SK-N-SH (cell line): ENCODE data around the gene TMEM11. TPM values are rescaled to one million over a fixed set of nuclear protein-coding genes. Genes with fewer than 3 reads are reported as not detected.
A peak's percentile ranks its signal among the peaks of the same experiment; 100 is the strongest.

Source experiments
- CTCF ChIA-PET: fragments of 300-600, 350-600 bp; formaldehyde crosslinking; extraction: SDS; loops from one replicate; lab custom pipeline; 2021; lab: Yijun Ruan, JAX
- POLR2A ChIA-PET: fragments of 350-600 bp; sonication (Branson Sonifier 250); formaldehyde crosslinking; extraction: SDS; loops from one replicate; lab custom pipeline; 2020; ENCODE audit warnings: antibody characterized with exemption, inconsistent platforms; lab: Yijun Ruan, JAX
- DNase-seq: peaks from one replicate; pipeline ENCODE4 v3.0.0; 2012
- H2AFZ ChIP-seq: fragments of 200-600 bp; sonication (generic); 2 replicates; pipeline ENCODE4 v1.8.1; 2016; ENCODE audit warnings: antibody characterized with exemption, mild to moderate bottlenecking, low read depth
- H3F3A ChIP-seq: fragments of 200-600 bp; sonication (generic); replicated peaks from 2 replicates; pipeline ENCODE3; 2016; ENCODE audit warnings: antibody characterized with exemption, mild to moderate bottlenecking; ENCODE audit not compliant: insufficient read depth
- H3K27ac ChIP-seq, 2 experiments: fragments of 200-500 bp in 1 of 2; fragments of 200-600 bp in 1 of 2; sonication (Bioruptor generic) in 1 of 2; sonication (generic), shearing (Covaris generic) in 1 of 2; 2 replicates each; pipeline versions ENCODE4 v1.5.1 to v1.6.1; 2014 to 2016; ENCODE audit warnings: low read depth in 2 of 2, inconsistent platforms in 1 of 2, low read length in 1 of 2, mild to moderate bottlenecking in 1 of 2, mixed read lengths in 1 of 2
- H3K27me3 ChIP-seq: fragments of 200-600 bp; sonication (generic), shearing (Covaris generic); 2 replicates; pipeline ENCODE4 v1.6.1; 2016; ENCODE audit warnings: mixed run types; ENCODE audit not compliant: insufficient read depth
- H3K36me3 ChIP-seq, 2 experiments: fragments of 200-500 bp in 1 of 2; fragments of 200-600 bp in 1 of 2; sonication (Bioruptor generic) in 1 of 2; sonication (generic) in 1 of 2; replicated peaks in 1 of 2; 2 replicates each; pipeline versions ENCODE3 to v1.5.1; 2014 to 2016; ENCODE audit warnings: low read length in 1 of 2, mild to moderate bottlenecking in 1 of 2; ENCODE audit not compliant: insufficient read depth in 2 of 2, control insufficient read depth in 1 of 2
- H3K4me1 ChIP-seq, 2 experiments: fragments of 200-500 bp in 1 of 2; fragments of 200-600 bp in 1 of 2; sonication (Bioruptor generic) in 1 of 2; sonication (generic), shearing (Covaris generic) in 1 of 2; 2 replicates each; pipeline versions ENCODE4 v1.5.1 to v1.6.1; 2014 to 2016; ENCODE audit warnings: low read depth in 1 of 2, low read length in 1 of 2, mixed run types in 1 of 2; ENCODE audit not compliant: insufficient read depth in 2 of 2, control insufficient read depth in 1 of 2
- H3K4me2 ChIP-seq: fragments of 200-600 bp; sonication (generic), shearing (Covaris generic); 2 replicates; pipeline ENCODE4 v1.6.1; 2017; ENCODE audit warnings: mixed run types
- H3K4me3 ChIP-seq, 2 experiments: fragments of 200-500 bp in 1 of 2; fragments of 200-600 bp in 1 of 2; sonication (Bioruptor generic) in 1 of 2; sonication (generic), shearing (Covaris generic) in 1 of 2; 2 replicates each; pipeline versions ENCODE4 v1.5.1 to v1.8.1; 2014 to 2016; ENCODE audit warnings: low read depth in 2 of 2, inconsistent platforms in 1 of 2, low read length in 1 of 2, mild to moderate bottlenecking in 1 of 2, mixed read lengths in 1 of 2, moderate library complexity in 1 of 2
- H3K79me2 ChIP-seq: fragments of 200-600 bp; sonication (generic); 2 replicates; pipeline ENCODE4 v1.8.1; 2017; ENCODE audit warnings: mild to moderate bottlenecking; ENCODE audit not compliant: insufficient read depth
- H3K9ac ChIP-seq: fragments of 200-600 bp; sonication (generic); 2 replicates; pipeline ENCODE4 v1.6.1; 2017; ENCODE audit warnings: mixed run types
- H3K9me2 ChIP-seq: fragments of 200-600 bp; sonication (generic); 2 replicates; pipeline ENCODE4 v1.6.1; 2017; ENCODE audit warnings: mixed run types
- H3K9me3 ChIP-seq: fragments of 200-600 bp; sonication (generic); 2 replicates; pipeline ENCODE4 v1.6.1; 2017; ENCODE audit warnings: mixed run types, mild to moderate bottlenecking, moderate library complexity
- H4K20me1 ChIP-seq: fragments of 200-600 bp; sonication (generic); 2 replicates; pipeline ENCODE4 v1.6.1; 2017; ENCODE audit warnings: mild to moderate bottlenecking, mixed run types; ENCODE audit not compliant: insufficient read depth
- CHD2 ChIP-seq: fragments of 150-350 bp; IDR thresholded peaks from 2 replicates; pipeline ENCODE4 v1.6.1; 2018; ENCODE audit warnings: low read length; ENCODE audit not compliant: partially characterized antibody
- CTCF ChIP-seq: fragments of 200-600 bp; sonication (generic); IDR thresholded peaks from 2 replicates; pipeline ENCODE4 v1.6.1; 2017; ENCODE audit warnings: antibody characterized with exemption, mild to moderate bottlenecking, moderate library complexity
- FOSL2 ChIP-seq: IDR thresholded peaks from 2 replicates; pipeline ENCODE4 v1.4.0; 2012; ENCODE audit warnings: low read depth, mild to moderate bottlenecking, moderate library complexity, borderline replicate concordance
- FOXJ3 ChIP-seq: sonication (generic); formaldehyde crosslinking; IDR thresholded peaks from 2 replicates; pipeline ENCODE4 v1.5.1; 2020; ENCODE audit warnings: mild to moderate bottlenecking, missing genetic modification reagents
- IRF3 ChIP-seq: fragments of 150-350 bp; IDR thresholded peaks from 2 replicates; pipeline ENCODE4 v1.6.1; 2016; ENCODE audit warnings: mild to moderate bottlenecking, low read depth, low read length
- JUND ChIP-seq: IDR thresholded peaks from 2 replicates; pipeline ENCODE4 v1.4.0; 2012
- MEF2A ChIP-seq: IDR thresholded peaks from 2 replicates; pipeline ENCODE4 v1.4.0; 2012; ENCODE audit warnings: low read depth, borderline replicate concordance
- MXI1 ChIP-seq: IDR thresholded peaks from 2 replicates; pipeline ENCODE4 v1.6.1; 2012; ENCODE audit warnings: mild to moderate bottlenecking, low read depth, low read length, improper control_type of control experiment
- NRF1 ChIP-seq: IDR thresholded peaks from 2 replicates; pipeline ENCODE4 v1.6.1; 2012; ENCODE audit warnings: low read depth, mild to moderate bottlenecking, low read length
- PBX3 ChIP-seq: IDR thresholded peaks from 2 replicates; pipeline ENCODE4; 2012
- RAD21 ChIP-seq: IDR thresholded peaks from 2 replicates; pipeline ENCODE4 v1.6.1; 2012; ENCODE audit warnings: mild to moderate bottlenecking, low read length
- SMC3 ChIP-seq: IDR thresholded peaks from 2 replicates; pipeline ENCODE4 v1.6.1; 2012; ENCODE audit warnings: low read depth, low read length, improper control_type of control experiment
- TAF1 ChIP-seq: IDR thresholded peaks from 2 replicates; pipeline ENCODE4 v1.6.1; 2012; ENCODE audit warnings: low read depth, mild to moderate bottlenecking, low read length, moderate library complexity, borderline replicate concordance
- TEAD4 ChIP-seq: IDR thresholded peaks from 2 replicates; pipeline ENCODE4 v1.4.0; 2012; ENCODE audit warnings: mild to moderate bottlenecking, borderline replicate concordance; ENCODE audit not compliant: insufficient read depth
- USF1 ChIP-seq: IDR thresholded peaks from 2 replicates; pipeline ENCODE4 v1.4.0; 2012; ENCODE audit warnings: low read depth, borderline replicate concordance
- USF2 ChIP-seq: fragments of 150-350 bp; IDR thresholded peaks from 2 replicates; pipeline ENCODE4 v1.6.1; 2017; ENCODE audit warnings: antibody characterized with exemption, low read length, low read depth, borderline replicate concordance
- YY1 ChIP-seq: IDR thresholded peaks from 2 replicates; pipeline ENCODE4 v1.4.0; 2012; ENCODE audit warnings: low read depth, mild to moderate bottlenecking
- ZBTB33 ChIP-seq: IDR thresholded peaks from 2 replicates; pipeline ENCODE4 v1.4.0; 2012; ENCODE audit warnings: low read depth, borderline replicate concordance
- WGBS: methylation state at CpG from one replicate; pipeline ENCODE4 v1.1.6; 2017; ENCODE audit warnings: low lambda C conversion rate; 5-methylcytosine and 5-hydroxymethylcytosine counted together
- polyA plus RNA-seq, 3 experiments: library from polyadenylated mRNA; depleted of rRNA; stranded (reverse); fragments of >200 nt; gene quantifications; 2 replicates each; pipeline ENCODE4 v1.2.3, GENCODE V29; 2012

TMEM11 gene
- polyA plus RNA-seq, 1 of the 3 experiments (the other 2 are of a cell fraction) = 52.3 TPM

- ChIA-PET POLR2A (interaction anchor here (0.9 kb wide), 1 partner anchor 11 kb away, joined by 3 read pairs; no protein-coding TSS in a partner anchor), CTCF (interaction anchor here (0.7 to 2.4 kb wide), 12 partner anchors 9 to 273 kb away, joined by 3 to 9 read pairs (median 4); no protein-coding TSS in a partner anchor)
- no peak overlapping the region for H3K4me2 ChIP-seq
- H2AFZ ChIP-seq = no peak overlapping the region
- no peaks in the 10 kb centered on the region for H3K27me3 ChIP-seq
- no peaks in the 10 kb centered on the region; a peak in 1 of 4 replicates for H3K4me1 ChIP-seq
- H3K79me2 ChIP-seq = no peaks in the 10 kb centered on the region
- no peaks in the 10 kb centered on the region for H3K9me3 ChIP-seq
- peak; percentile 74 for DNase-seq
- no peak overlapping the region for H3K9ac ChIP-seq
- peak; percentile 57 for TF ChIP-seq CTCF
- no peak for TF ChIP-seq FOSL2
- TF ChIP-seq TEAD4 = no peak
- TF ChIP-seq RAD21 = peak; percentile 43
- no peak for TF ChIP-seq YY1
- TF ChIP-seq MEF2A = no peak
- no peaks in the 10 kb centered on the region for H4K20me1 ChIP-seq
- H3K4me3 ChIP-seq = no peak overlapping the region
- H3F3A ChIP-seq = no peaks in the 10 kb centered on the region
- 86% methylated on average over 10 of the region's 12 CpGs for WGBS
- H3K27ac ChIP-seq = no peak overlapping the region
- H3K36me3 ChIP-seq = no peaks in the 10 kb centered on the region
- H3K9me2 ChIP-seq = no peaks in the 10 kb centered on the region
Measured at GRCh38 chr17:21239680-21240368, 25.9 kb upstream of the TMEM11 start.

- WGBS = 50% methylated on average over 1 of the region's 1 CpG
- H3K79me2 ChIP-seq = no peaks in the 10 kb centered on the region
- H3K27me3 ChIP-seq = no peaks in the 10 kb centered on the region
- no peak for DNase-seq
- H3F3A ChIP-seq = no peaks in the 10 kb centered on the region
- H3K27ac ChIP-seq = no peak overlapping the region
- no peaks in the 10 kb centered on the region for H4K20me1 ChIP-seq
- H3K4me3 ChIP-seq = no peak overlapping the region
- ChIA-PET POLR2A (no interaction called here), CTCF (interaction anchor here (1.7 kb wide), 1 partner anchor 12 kb away, joined by 3 read pairs; no protein-coding TSS in a partner anchor)
- no peaks in the 10 kb centered on the region for H3K36me3 ChIP-seq
- H3K9me3 ChIP-seq = no peaks in the 10 kb centered on the region
- H2AFZ ChIP-seq = no peak overlapping the region
- no peaks in the 10 kb centered on the region for H3K9me2 ChIP-seq
- H3K9ac ChIP-seq = no peak overlapping the region
- H3K4me2 ChIP-seq = no peak overlapping the region
- H3K4me1 ChIP-seq = no peaks in the 10 kb centered on the region
- TF ChIP-seq NRF1 (no peak), CHD2 (no peak), TAF1 (no peak), USF2 (no peak), JUND (no peak), SMC3 (no peak), FOXJ3 (CRISPR knock-in tag) (no peak), IRF3 (no peak), ZBTB33 (no peak), USF1 (no peak), MXI1 (no peak), PBX3 (no peak)
Measured at GRCh38 chr17:21235921-21236320, 22.0 kb upstream of the TMEM11 start.
